ENCODE data around the gene MRPL47. TPM values are rescaled to one million over a fixed set of nuclear protein-coding genes. Genes with fewer than 3 reads are reported as not detected.

MRPL47 gene
- total and polyA plus RNA-seq, 5 donors from 2014 or later: 24.0 to 69.1 (median 56.8) TPM

Other genes with a start within 250 kb of the MRPL47 start
- 2.1 TPM for gene GNB4, start 153.2 kb downstream of the MRPL47 start, total RNA-seq
- under 1 TPM; 0.10 to 0.89 (median 0.22) TPM for gene GNB4, start 153.2 kb downstream of the MRPL47 start, polyA plus RNA-seq
- 31.1 TPM for gene ACTL6A, start 41.7 kb downstream of the MRPL47 start, total RNA-seq
- 10 to 100 TPM; 65.6 to 84.4 (median 75.1) TPM for gene ACTL6A, start 41.7 kb downstream of the MRPL47 start, polyA plus RNA-seq
- 35.2 TPM for gene NDUFB5, start 156 bp upstream of the MRPL47 start, total RNA-seq
- 100 to 1,000 TPM in 2 of 4 donors, 10 to 100 TPM in 2; 84.4 to 111 (median 94.2) TPM for gene NDUFB5, start 156 bp upstream of the MRPL47 start, polyA plus RNA-seq
- gene USP13, start 48.4 kb upstream of the MRPL47 start, total RNA-seq: 6.4 TPM
- 1 to 10 TPM; 3.2 to 6.5 (median 3.6) TPM for gene USP13, start 48.4 kb upstream of the MRPL47 start, polyA plus RNA-seq